Measurements from ENCODE around the gene UBAC1.

- TF ChIP-seq CTCF (conservative IDR thresholded peaks at IDR 0.05; ENCODE audit: low read depth, low read length) = peak; percentile 63
- TF ChIP-seq EZH2 (IDR thresholded peaks at IDR 0.05; ENCODE audit: borderline replicate concordance, low read depth, low read length, poor library complexity, severe bottlenecking) = no peak
Measured at GRCh38 chr9:135974220-135974573, 13.0 kb upstream of the UBAC1 start.
